MM.1S (cell line): ENCODE results near the gene ARID4A.

Experiments
- CTCF ChIP-seq: fragments of 300-600 bp; sonication (generic); IDR thresholded peaks from 2 replicates; pipeline ENCODE4 v1.5.1; 2016; ENCODE audit warnings: antibody characterized with exemption, low read length, mixed read lengths
- EZH2phosphoT487 ChIP-seq: fragments of 300-600 bp; sonication (generic); IDR thresholded peaks from 2 replicates; pipeline ENCODE4 v1.6.1; 2018; ENCODE audit warnings: antibody characterized with exemption, low read length

- no peak for TF ChIP-seq EZH2phosphoT487
- TF ChIP-seq CTCF: no peak
Observed at GRCh38 chr14:58249611-58250010, 48.7 kb upstream of the ARID4A start.
